ENCODE data around the gene APOBEC3C.

APOBEC3C gene

DNA sequence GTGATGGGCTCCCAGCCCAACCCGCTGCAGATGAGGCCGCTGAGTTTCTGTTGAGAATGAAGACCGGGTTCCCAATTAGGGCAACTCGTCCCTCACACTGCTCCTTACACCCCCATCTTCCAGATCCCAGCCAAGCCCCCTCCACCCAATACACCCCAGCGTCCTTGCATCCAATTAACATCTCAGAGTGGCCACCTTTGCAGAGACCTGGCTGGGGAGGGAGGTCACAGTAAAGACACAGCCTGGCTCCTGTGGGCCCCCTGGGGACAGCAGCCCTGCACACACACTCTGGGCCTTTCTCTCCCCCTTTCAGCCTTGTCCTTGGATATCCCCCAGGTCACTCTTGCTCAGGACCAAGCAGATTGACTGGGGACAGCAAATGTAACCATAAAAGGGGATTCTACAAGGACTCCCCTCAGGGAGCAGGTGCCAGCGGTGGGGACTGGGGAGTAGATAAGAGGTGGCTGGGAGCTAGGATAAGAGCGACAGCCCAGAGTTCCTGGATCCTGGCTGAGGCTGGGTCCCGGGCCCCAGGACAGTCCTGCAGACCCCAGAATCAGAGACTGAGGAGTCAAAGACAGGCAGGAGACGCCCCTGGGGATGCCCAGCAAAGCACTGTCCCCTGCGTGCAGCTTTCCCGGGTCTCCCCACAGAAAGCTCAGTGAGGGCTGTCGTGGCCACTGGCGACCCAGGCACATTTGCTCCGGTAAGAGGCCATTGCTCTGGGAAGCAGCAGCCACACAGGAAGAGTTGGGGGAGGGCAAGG lies 48.3 kb upstream of the APOBEC3C start:
- H4K20me1 ChIP-seq (ENCODE audit: low read depth, low read length): no peaks in the 10 kb centered on the region
- no peaks in the 10 kb centered on the region for H3F3A ChIP-seq (ENCODE audit: insufficient read depth)
- no peak overlapping the region for H3K27ac ChIP-seq (ENCODE audit: low read depth, low read length)
- no peak for TF ChIP-seq EZH2phosphoT487 (conservative IDR thresholded peaks at IDR 0.05; ENCODE audit: low read length)
- TF ChIP-seq, protein P1, sequence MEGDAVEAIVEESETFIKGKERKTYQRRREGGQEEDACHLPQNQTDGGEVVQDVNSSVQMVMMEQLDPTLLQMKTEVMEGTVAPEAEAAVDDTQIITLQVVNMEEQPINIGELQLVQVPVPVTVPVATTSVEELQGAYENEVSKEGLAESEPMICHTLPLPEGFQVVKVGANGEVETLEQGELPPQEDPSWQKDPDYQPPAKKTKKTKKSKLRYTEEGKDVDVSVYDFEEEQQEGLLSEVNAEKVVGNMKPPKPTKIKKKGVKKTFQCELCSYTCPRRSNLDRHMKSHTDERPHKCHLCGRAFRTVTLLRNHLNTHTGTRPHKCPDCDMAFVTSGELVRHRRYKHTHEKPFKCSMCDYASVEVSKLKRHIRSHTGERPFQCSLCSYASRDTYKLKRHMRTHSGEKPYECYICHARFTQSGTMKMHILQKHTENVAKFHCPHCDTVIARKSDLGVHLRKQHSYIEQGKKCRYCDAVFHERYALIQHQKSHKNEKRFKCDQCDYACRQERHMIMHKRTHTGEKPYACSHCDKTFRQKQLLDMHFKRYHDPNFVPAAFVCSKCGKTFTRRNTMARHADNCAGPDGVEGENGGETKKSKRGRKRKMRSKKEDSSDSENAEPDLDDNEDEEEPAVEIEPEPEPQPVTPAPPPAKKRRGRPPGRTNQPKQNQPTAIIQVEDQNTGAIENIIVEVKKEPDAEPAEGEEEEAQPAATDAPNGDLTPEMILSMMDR (IDR thresholded peaks at IDR 0.05; ENCODE audit: insufficient read depth, low read length, poor library complexity, severe bottlenecking): no peak
- H3K36me3 ChIP-seq (ENCODE audit: low read length): no peaks in the 10 kb centered on the region
- H3K27me3 ChIP-seq (ENCODE audit: low read length): no peaks in the 10 kb centered on the region
- no peak overlapping the region for H2AFZ ChIP-seq (ENCODE audit: low read depth, low read length, severe bottlenecking)
- H3K9ac ChIP-seq (ENCODE audit: low read length): no peak overlapping the region
- H3K79me2 ChIP-seq (ENCODE audit: insufficient read depth, low read length): no peaks in the 10 kb centered on the region
- H3K9me2 ChIP-seq (replicated peaks; ENCODE audit: insufficient read depth, low read length): no peaks in the 10 kb centered on the region
- no peaks in the 10 kb centered on the region for H3K9me3 ChIP-seq (ENCODE audit: insufficient read depth, low read length)
- no peak overlapping the region for H3K4me2 ChIP-seq (ENCODE audit: low read depth, low read length, poor library complexity, severe bottlenecking)
- no peak overlapping the region for H3K4me3 ChIP-seq (ENCODE audit: insufficient read depth, low read length, poor library complexity, severe bottlenecking)

GRCh38 chr22:38966380-38966702 lies 47.7 kb upstream of the APOBEC3C start:
- H3K9ac ChIP-seq (ENCODE audit: low read length): no peak overlapping the region
- H3K79me2 ChIP-seq (ENCODE audit: insufficient read depth, low read length): no peaks in the 10 kb centered on the region
- TF ChIP-seq, protein P1 (IDR thresholded peaks at IDR 0.05; ENCODE audit: insufficient read depth, low read length, poor library complexity, severe bottlenecking): no peak
- no peak for TF ChIP-seq EZH2phosphoT487 (conservative IDR thresholded peaks at IDR 0.05; ENCODE audit: low read length)
- no peak overlapping the region for H3K27ac ChIP-seq (ENCODE audit: low read depth, low read length)
- H3F3A ChIP-seq (ENCODE audit: insufficient read depth): no peaks in the 10 kb centered on the region
- no peak overlapping the region for H2AFZ ChIP-seq (ENCODE audit: low read depth, low read length, severe bottlenecking)
- no peaks in the 10 kb centered on the region for H3K9me3 ChIP-seq (ENCODE audit: insufficient read depth, low read length)
- H3K27me3 ChIP-seq (ENCODE audit: low read length): no peaks in the 10 kb centered on the region
- no peak overlapping the region for H3K4me3 ChIP-seq (ENCODE audit: insufficient read depth, low read length, poor library complexity, severe bottlenecking)
- H3K36me3 ChIP-seq (ENCODE audit: low read length): no peaks in the 10 kb centered on the region
- H3K4me2 ChIP-seq (ENCODE audit: low read depth, low read length, poor library complexity, severe bottlenecking): no peak overlapping the region
- no peaks in the 10 kb centered on the region for H4K20me1 ChIP-seq (ENCODE audit: low read depth, low read length)
- H3K9me2 ChIP-seq (replicated peaks; ENCODE audit: insufficient read depth, low read length): no peaks in the 10 kb centered on the region

GRCh38 chr22:38966942-38967341 lies 47.1 kb upstream of the APOBEC3C start:
- no peak overlapping the region for H3K4me2 ChIP-seq (ENCODE audit: low read depth, low read length, poor library complexity, severe bottlenecking)
- H3K79me2 ChIP-seq (ENCODE audit: insufficient read depth, low read length): no peaks in the 10 kb centered on the region
- H2AFZ ChIP-seq (ENCODE audit: low read depth, low read length, severe bottlenecking): no peak overlapping the region
- no peaks in the 10 kb centered on the region for H3K9me3 ChIP-seq (ENCODE audit: insufficient read depth, low read length)
- H3K9ac ChIP-seq (ENCODE audit: low read length): no peak overlapping the region
- no peaks in the 10 kb centered on the region for H4K20me1 ChIP-seq (ENCODE audit: low read depth, low read length)
- H3K27me3 ChIP-seq (ENCODE audit: low read length): no peaks in the 10 kb centered on the region
- no peaks in the 10 kb centered on the region for H3F3A ChIP-seq (ENCODE audit: insufficient read depth)
- H3K9me2 ChIP-seq (replicated peaks; ENCODE audit: insufficient read depth, low read length): no peaks in the 10 kb centered on the region
- H3K4me3 ChIP-seq (ENCODE audit: insufficient read depth, low read length, poor library complexity, severe bottlenecking): no peak overlapping the region
- H3K27ac ChIP-seq (ENCODE audit: low read depth, low read length): no peak overlapping the region
- H3K36me3 ChIP-seq (ENCODE audit: low read length): no peaks in the 10 kb centered on the region
- TF ChIP-seq EZH2phosphoT487 (conservative IDR thresholded peaks at IDR 0.05; ENCODE audit: low read length): no peak
- TF ChIP-seq, protein P1 (IDR thresholded peaks at IDR 0.05; ENCODE audit: insufficient read depth, low read length, poor library complexity, severe bottlenecking): no peak
